SH-SY5Y (cell line): Measurements from ENCODE around the gene IFT88.

Experiments used
- GATA2 ChIP-seq: IDR thresholded peaks from 2 replicates; pipeline ENCODE4 v1.6.1; 2011; ENCODE audit warnings: mild to moderate bottlenecking, low read depth, low read length
- GATA3 ChIP-seq: IDR thresholded peaks from 2 replicates; pipeline ENCODE4 v1.6.1; 2011; ENCODE audit warnings: low read depth, mild to moderate bottlenecking, low read length, moderate library complexity

Gene IFT88

DNA sequence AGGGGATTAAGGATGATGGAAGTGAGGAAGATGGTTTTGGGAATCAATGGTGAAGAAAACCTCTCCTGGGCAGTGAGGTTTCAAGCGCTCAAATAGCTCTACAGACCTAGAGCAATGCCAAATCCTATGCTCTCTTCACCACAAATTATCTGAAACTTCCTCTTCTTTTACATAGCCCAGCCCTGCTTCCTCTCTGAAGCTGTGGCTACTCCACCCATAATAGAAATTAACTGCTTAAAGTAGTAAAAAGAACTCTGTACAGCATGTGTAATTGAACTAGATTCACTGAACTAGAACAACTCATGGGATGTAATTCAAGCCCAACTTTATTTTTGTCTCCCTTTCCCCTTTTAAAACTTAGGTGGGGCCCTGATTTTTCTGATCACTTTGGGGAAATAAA lies 20.4 kb upstream of the IFT88 start:
- TF ChIP-seq GATA2 (no peak), GATA3 (no peak)

DNA sequence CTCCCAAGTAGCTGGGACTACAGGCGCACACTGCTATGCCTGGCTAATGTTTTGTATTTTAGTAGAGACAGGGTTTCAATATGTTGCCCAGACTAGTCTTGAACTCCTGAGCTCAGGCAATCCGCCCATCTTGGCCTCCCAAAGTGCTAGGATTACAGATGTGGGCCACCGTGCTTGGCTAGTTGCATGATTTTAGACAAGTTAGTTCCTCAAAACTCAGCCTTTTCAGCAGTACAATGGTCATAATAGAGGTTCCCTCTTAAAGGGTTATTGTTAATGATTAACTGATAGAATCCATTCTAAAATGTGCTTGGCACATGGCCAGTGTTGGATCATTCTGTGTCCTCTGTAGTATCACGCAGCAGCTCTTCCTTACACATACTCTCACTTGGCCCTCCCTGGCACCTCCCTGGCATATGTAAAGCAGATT lies 19.5 kb upstream of the IFT88 start:
- TF ChIP-seq GATA2 (no peak), GATA3 (no peak)

- no peak for TF ChIP-seq GATA2
- no peak for TF ChIP-seq GATA3
Measured at GRCh38 chr13:20550799-20551198, 16.2 kb upstream of the IFT88 start.

DNA sequence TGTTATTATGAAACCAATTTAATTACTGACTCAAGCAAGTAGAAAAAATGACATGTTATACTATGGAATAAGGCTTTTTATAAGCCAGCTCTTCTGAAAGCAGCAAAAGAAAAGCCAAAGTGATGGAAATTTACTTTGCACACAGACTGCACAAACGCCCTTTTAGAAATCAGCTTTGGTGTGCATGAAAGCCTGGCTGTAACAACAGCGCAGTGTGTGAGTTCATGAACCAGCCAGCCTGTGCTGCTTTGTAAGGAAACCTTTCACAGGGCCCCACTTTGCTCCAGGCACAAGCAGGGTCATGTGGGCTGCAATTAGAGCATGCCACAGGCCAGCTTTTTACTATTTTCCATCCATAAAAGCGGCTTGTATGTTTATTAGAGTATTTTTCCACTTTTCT lies 13.6 kb upstream of the IFT88 start:
- TF ChIP-seq GATA2 (no peak), GATA3 (no peak)

- TF ChIP-seq GATA2 (no peak), GATA3 (no peak)
Measured at GRCh38 chr13:20558982-20559381, 8.0 kb upstream of the IFT88 start.

GRCh38 chr13:20559659-20560356 lies 7.1 kb upstream of the IFT88 start:
- TF ChIP-seq GATA2, result no peak
- TF ChIP-seq GATA3, result no peak

- TF ChIP-seq GATA3 (no peak), GATA2 (no peak)
Measured at GRCh38 chr13:20561741-20562140, 5.2 kb upstream of the IFT88 start.

DNA sequence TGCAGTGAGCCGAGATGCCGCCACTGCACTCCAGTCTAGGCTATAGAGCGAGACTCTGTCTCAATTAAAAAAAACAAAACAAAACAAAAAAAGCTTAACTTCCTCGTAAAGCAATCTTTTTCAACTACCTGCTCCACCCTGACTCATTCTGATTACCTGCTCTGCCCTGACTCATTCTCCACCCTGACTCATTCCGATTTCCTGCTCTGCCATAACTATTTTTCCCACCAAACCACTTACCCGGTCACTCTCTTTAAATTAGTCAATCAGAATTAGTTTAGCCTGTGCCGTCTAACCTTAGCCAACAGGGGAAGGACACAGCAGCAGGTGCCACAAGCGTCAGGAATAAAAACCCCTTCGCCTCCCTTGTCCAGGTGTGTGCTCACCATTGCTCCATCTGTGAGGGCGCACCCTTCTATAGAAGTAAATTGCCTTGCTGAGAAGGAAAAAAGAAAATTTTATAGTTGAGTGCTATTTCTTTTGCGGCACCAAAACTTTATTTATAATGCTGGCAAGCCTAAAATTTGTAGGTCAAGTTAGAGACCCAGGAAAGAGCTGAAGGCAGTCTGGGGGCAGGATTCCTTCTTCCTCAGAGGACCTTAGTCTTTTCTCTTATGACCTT lies 1.7 kb upstream of the IFT88 start:
- no peak for TF ChIP-seq GATA2
- TF ChIP-seq GATA3, result no peak

GRCh38 chr13:20566468-20566897 lies 474 bp upstream of the IFT88 start:
- no peak for TF ChIP-seq GATA3
- no peak for TF ChIP-seq GATA2

- no peak for TF ChIP-seq GATA2
- no peak for TF ChIP-seq GATA3
Measured at GRCh38 chr13:20567881-20568528, 1.0 kb downstream of the IFT88 start.

DNA sequence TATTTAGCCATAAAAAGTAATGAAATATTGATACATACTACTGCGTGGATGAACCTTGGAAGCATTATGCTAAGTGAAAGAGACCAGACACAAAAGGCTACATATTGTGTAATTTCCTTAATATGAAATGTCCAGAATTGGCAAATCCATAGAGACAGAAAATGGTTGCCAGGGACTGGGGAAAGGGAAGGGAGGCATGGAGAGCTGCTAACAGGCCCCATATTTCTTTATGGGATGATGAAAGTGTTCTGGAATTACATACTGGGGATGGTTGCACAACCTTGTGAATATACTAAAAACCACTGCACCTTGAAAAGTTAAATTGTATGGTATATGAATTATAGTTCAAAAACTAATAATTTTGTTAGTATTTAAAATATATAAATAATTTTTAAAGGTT lies 3.6 kb downstream of the IFT88 start:
- no peak for TF ChIP-seq GATA2
- no peak for TF ChIP-seq GATA3

DNA sequence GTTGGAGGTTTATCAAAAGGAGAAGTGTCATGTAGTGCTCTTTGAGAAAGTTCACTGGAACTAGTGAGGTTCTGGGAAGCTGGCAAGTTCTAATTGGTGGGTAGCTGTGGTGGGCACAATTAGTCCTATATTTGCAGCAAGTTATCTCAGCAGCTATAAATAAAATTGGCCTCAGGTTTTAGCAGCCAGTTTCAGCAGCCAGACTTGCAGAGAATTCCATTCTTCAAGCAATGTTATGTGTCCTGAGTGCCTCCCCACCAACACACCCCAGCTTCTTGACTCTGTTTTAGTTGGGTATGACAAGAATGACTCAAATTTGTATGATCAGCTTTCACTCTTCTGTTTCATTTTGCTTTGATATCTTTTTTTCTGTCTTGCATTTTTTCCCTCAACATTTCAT lies 4.7 kb downstream of the IFT88 start:
- TF ChIP-seq GATA3, result no peak
- TF ChIP-seq GATA2, result no peak

GRCh38 chr13:20573186-20573585 lies 6.2 kb downstream of the IFT88 start:
- no peak for TF ChIP-seq GATA2
- TF ChIP-seq GATA3, result no peak

DNA sequence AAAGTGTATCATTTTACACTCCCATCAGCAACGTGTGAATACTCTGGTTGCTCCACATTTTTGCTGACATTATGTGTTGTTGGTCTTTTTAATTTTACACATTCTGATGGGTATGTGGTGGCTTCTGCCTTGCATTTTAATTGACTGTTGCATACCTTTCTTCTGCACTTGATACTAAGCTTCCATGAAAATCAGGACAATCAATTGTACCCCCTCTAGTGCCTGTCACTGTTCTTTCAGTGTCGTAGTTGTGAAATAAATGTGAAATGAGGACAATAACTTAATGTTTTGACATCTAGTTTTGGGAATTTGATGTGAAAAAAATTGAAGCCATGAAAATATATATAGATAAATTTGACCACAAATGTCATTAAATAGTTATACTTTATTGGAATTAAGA lies 6.7 kb downstream of the IFT88 start:
- no peak for TF ChIP-seq GATA3
- no peak for TF ChIP-seq GATA2

DNA sequence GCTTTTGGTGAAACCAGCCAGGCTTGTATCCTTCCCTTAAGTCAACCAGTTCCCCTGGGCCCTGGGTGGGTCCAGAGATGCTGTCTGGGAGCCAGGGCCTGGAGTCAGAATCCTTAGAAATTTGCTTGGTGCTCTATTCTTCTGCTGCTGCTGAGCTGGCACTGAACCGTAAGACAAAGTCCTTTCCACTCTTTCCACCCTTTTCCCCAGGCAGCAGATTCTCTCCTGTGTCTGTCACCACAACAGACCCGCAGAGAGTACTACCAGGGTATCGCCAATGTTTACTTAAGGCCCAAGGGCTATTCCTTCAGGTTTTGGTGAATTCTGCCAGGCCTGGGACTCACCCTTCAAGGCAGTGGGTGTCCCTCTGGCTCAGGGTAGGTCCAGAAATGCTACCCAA lies 12.2 kb downstream of the IFT88 start:
- TF ChIP-seq GATA3, result no peak
- TF ChIP-seq GATA2, result no peak

GRCh38 chr13:20580257-20580656 lies 13.3 kb downstream of the IFT88 start:
- TF ChIP-seq GATA2, result no peak
- TF ChIP-seq GATA3, result no peak
